Skeletal muscle tissue (tissue), 4 donors: ENCODE data around the gene SLIT3. TPM values are rescaled to one million over a fixed set of nuclear protein-coding genes. Genes with fewer than 3 reads are reported as not detected.

Source experiments
- H3K27ac ChIP-seq: one replicate; pipeline ENCODE4 v1.7.0; 2013; ENCODE audit warnings: mild to moderate bottlenecking, low read depth, low read length, inconsistent platforms
- H3K27me3 ChIP-seq, 3 donors: one replicate each; pipeline ENCODE4 v1.7.0; 2013; ENCODE audit warnings: low read length in 3 of 3; ENCODE audit not compliant: control insufficient read depth in 3 of 3, insufficient read depth in 3 of 3
- H3K36me3 ChIP-seq, 3 donors: one replicate each; pipeline ENCODE4 v1.7.0; 2013; ENCODE audit warnings: low read length in 3 of 3; ENCODE audit not compliant: control insufficient read depth in 3 of 3, insufficient read depth in 3 of 3
- H3K4me1 ChIP-seq, 3 donors: one replicate each; pipeline ENCODE4 v1.7.0; 2013; ENCODE audit warnings: low read length in 3 of 3, mild to moderate bottlenecking in 3 of 3; ENCODE audit not compliant: control insufficient read depth in 3 of 3, insufficient read depth in 3 of 3
- H3K4me3 ChIP-seq, 3 donors: one replicate each; pipeline ENCODE4 v1.7.0; 2013; ENCODE audit warnings: low read length in 3 of 3
- H3K9ac ChIP-seq, 3 donors: one replicate each; pipeline ENCODE4 v1.7.0; 2013; ENCODE audit warnings: low read length in 3 of 3, mild to moderate bottlenecking in 3 of 3, moderate library complexity in 2 of 3, low read depth in 1 of 3
- H3K9me3 ChIP-seq, 3 donors: one replicate each; pipeline ENCODE4 v1.7.0; 2013; ENCODE audit warnings: low read length in 3 of 3; ENCODE audit not compliant: control insufficient read depth in 3 of 3
- total RNA-seq: library from RNA; depleted of rRNA; stranded (reverse); fragments of >200 nt; gene quantifications from one replicate; pipeline ENCODE4 v1.2.3, GENCODE V29; 2014
- donor health status: Osteomylitis.

The SLIT3 gene
- total RNA-seq, 1 donor from 2014 or later = 7.8 TPM

GRCh38 chr5:169175733-169176132 is 125.2 kb downstream of the SLIT3 start:
- no peak overlapping the region for H3K27ac ChIP-seq
- H3K4me3 ChIP-seq = no peak overlapping the region
- H3K9ac ChIP-seq = no peak overlapping the region
- H3K4me1 ChIP-seq = peaks cover 0 to 1% (median 0%) of the 10 kb centered on the region in 3 donors
- peaks cover 0 to 3% (median 0%) of the 10 kb centered on the region in 3 donors for H3K27me3 ChIP-seq
- H3K9me3 ChIP-seq = no peaks in the 10 kb centered on the region
- H3K36me3 ChIP-seq = no peaks in the 10 kb centered on the region

GRCh38 chr5:169174923-169175322 is 126.0 kb downstream of the SLIT3 start:
- H3K36me3 ChIP-seq = no peaks in the 10 kb centered on the region
- H3K9me3 ChIP-seq = no peaks in the 10 kb centered on the region
- no peak overlapping the region for H3K9ac ChIP-seq
- H3K27ac ChIP-seq = no peak overlapping the region
- H3K4me1 ChIP-seq = no peaks in the 10 kb centered on the region
- H3K4me3 ChIP-seq = no peak overlapping the region
- peaks cover 0 to 5% (median 0%) of the 10 kb centered on the region in 3 donors for H3K27me3 ChIP-seq

- H3K4me3 ChIP-seq = no peak overlapping the region
- H3K36me3 ChIP-seq = no peaks in the 10 kb centered on the region
- H3K27ac ChIP-seq = no peak overlapping the region
- no peaks in the 10 kb centered on the region for H3K4me1 ChIP-seq
- no peak overlapping the region for H3K9ac ChIP-seq
- peaks cover 0 to 8% (median 0%) of the 10 kb centered on the region in 3 donors for H3K27me3 ChIP-seq
- no peaks in the 10 kb centered on the region for H3K9me3 ChIP-seq
These were observed 127.6 kb downstream of the SLIT3 start for GRCh38 chr5:169173372-169173771.

GRCh38 chr5:169171515-169171914 is 129.4 kb downstream of the SLIT3 start:
- Histone ChIP-seq H3K9ac (no peak overlapping the region), H3K4me1 (peaks cover 0 to 2% (median 0%) of the 10 kb centered on the region in 3 donors), H3K27ac (no peak overlapping the region), H3K4me3 (no peak overlapping the region), H3K27me3 (peaks cover 0 to 5% (median 0%) of the 10 kb centered on the region in 3 donors), H3K36me3 (no peaks in the 10 kb centered on the region), H3K9me3 (no peaks in the 10 kb centered on the region)

GRCh38 chr5:169169783-169170182 is 131.2 kb downstream of the SLIT3 start:
- H3K9me3 ChIP-seq = no peaks in the 10 kb centered on the region
- H3K36me3 ChIP-seq = no peaks in the 10 kb centered on the region
- H3K27ac ChIP-seq = no peak overlapping the region
- H3K9ac ChIP-seq = no peak overlapping the region
- H3K4me1 ChIP-seq = peaks cover 0 to 2% (median 0%) of the 10 kb centered on the region in 3 donors
- H3K4me3 ChIP-seq = no peak overlapping the region
- peaks cover 0 to 5% (median 0%) of the 10 kb centered on the region in 3 donors for H3K27me3 ChIP-seq

GRCh38 chr5:169168280-169168679 is 132.7 kb downstream of the SLIT3 start:
- Histone ChIP-seq H3K27me3 (peaks cover 0 to 5% (median 0%) of the 10 kb centered on the region in 3 donors), H3K4me3 (no peak overlapping the region), H3K27ac (no peak overlapping the region), H3K36me3 (no peaks in the 10 kb centered on the region), H3K9me3 (no peaks in the 10 kb centered on the region), H3K4me1 (peaks cover 0 to 2% (median 0%) of the 10 kb centered on the region in 3 donors), H3K9ac (no peak overlapping the region)

GRCh38 chr5:169166078-169166477 is 134.9 kb downstream of the SLIT3 start:
- Histone ChIP-seq H3K9me3 (no peaks in the 10 kb centered on the region), H3K9ac (no peak overlapping the region), H3K27ac (no peak overlapping the region), H3K4me1 (peaks cover 0 to 13% (median 5%) of the 10 kb centered on the region in 3 donors), H3K36me3 (no peaks in the 10 kb centered on the region), H3K4me3 (no peak overlapping the region), H3K27me3 (peaks cover 0 to 5% (median 0%) of the 10 kb centered on the region in 3 donors)

GRCh38 chr5:169165052-169165451 is 135.9 kb downstream of the SLIT3 start:
- Histone ChIP-seq H3K27ac (no peak overlapping the region), H3K36me3 (no peaks in the 10 kb centered on the region), H3K4me1 (peaks cover 0 to 20% (median 10%) of the 10 kb centered on the region in 3 donors), H3K9me3 (no peaks in the 10 kb centered on the region), H3K27me3 (peaks cover 0 to 5% (median 0%) of the 10 kb centered on the region in 3 donors), H3K4me3 (no peak overlapping the region), H3K9ac (no peak overlapping the region)

- no peaks in the 10 kb centered on the region for H3K9me3 ChIP-seq
- no peak overlapping the region for H3K9ac ChIP-seq
- no peak overlapping the region for H3K27ac ChIP-seq
- peaks cover 0 to 20% (median 10%) of the 10 kb centered on the region in 3 donors for H3K4me1 ChIP-seq
- H3K27me3 ChIP-seq = no peaks in the 10 kb centered on the region
- H3K36me3 ChIP-seq = no peaks in the 10 kb centered on the region
- H3K4me3 ChIP-seq = no peak overlapping the region
These were observed 136.4 kb downstream of the SLIT3 start for GRCh38 chr5:169164481-169164925.

- Histone ChIP-seq H3K4me1 (peaks cover 0 to 20% (median 8%) of the 10 kb centered on the region in 3 donors), H3K4me3 (no peak overlapping the region), H3K27me3 (no peaks in the 10 kb centered on the region), H3K9ac (no peak overlapping the region), H3K9me3 (peaks cover 0 to 3% (median 0%) of the 10 kb centered on the region in 3 donors), H3K27ac (no peak overlapping the region), H3K36me3 (no peaks in the 10 kb centered on the region)
These were observed 138.5 kb downstream of the SLIT3 start for GRCh38 chr5:169162407-169162806.
